Fibroblast of mammary gland (primary cell): ENCODE measurements around the gene XYLT1.

Source experiments
- DNase-seq: peaks from one replicate; pipeline ENCODE4 v3.0.0-alpha.2; 2010; ENCODE audit warnings: low read depth
- H3K4me3 ChIP-seq: 2 replicates; pipeline ENCODE4 v1.5.1; 2011; ENCODE audit warnings: low read depth, mild to moderate bottlenecking, low read length, moderate library complexity; ENCODE audit not compliant: control insufficient read depth
- CTCF ChIP-seq: conservative IDR thresholded peaks from 2 replicates; pipeline ENCODE4 v1.5.1; 2011; ENCODE audit warnings: low read depth, low read length, inconsistent platforms; ENCODE audit not compliant: control insufficient read depth, insufficient read depth

Gene XYLT1

DNA sequence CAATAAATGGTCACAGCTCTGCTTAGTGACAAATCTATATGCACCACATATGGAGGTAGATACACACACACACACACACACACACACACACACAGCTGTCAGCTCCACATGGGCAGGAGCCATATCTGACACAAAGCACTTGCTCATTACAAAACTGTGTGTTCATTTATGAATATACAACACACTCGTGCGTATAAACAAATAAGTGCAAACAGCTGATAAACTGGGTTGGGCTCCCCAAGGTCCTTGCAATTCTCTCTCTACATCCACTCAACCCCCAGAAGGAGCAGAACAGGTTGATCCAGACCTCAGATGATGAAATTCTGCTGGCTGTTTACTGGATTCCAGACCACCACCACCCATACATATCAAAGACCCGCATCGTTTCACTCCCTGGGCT is 140.7 kb downstream of the XYLT1 start:
- DNase-seq, result no peak
- no peak for TF ChIP-seq CTCF
- H3K4me3 ChIP-seq, result no peak overlapping the region

GRCh38 chr16:17329391-17329790 is 141.4 kb downstream of the XYLT1 start:
- TF ChIP-seq CTCF, result no peak
- no peak for DNase-seq
- no peak overlapping the region for H3K4me3 ChIP-seq

DNA sequence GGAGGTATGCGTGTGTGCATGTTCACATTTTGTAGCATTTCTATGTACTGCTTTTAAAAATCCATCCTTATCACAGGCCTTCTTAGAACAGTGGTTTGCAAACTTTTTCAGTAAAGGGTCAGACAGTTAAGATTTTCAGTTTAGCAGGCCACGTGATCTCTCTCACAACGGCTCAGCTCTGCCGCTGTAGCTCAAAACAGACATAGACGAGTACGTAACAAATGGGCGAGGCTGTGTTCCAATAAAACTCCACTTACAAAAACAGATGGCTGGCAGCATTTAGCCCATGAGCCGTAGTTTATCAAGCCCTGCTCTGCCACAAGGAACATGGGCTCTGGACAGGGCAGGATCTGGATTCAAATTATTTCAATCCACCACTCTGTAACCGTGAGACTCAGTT is 141.8 kb downstream of the XYLT1 start:
- peak; percentile 75 for DNase-seq
- H3K4me3 ChIP-seq, result no peak overlapping the region
- no peak for TF ChIP-seq CTCF

GRCh38 chr16:17327664-17328335 is 143.0 kb downstream of the XYLT1 start:
- no peak for TF ChIP-seq CTCF
- H3K4me3 ChIP-seq, result no peak overlapping the region
- no peak for DNase-seq

GRCh38 chr16:17325476-17326143 is 145.2 kb downstream of the XYLT1 start:
- H3K4me3 ChIP-seq, result no peak overlapping the region
- no peak for DNase-seq
- no peak for TF ChIP-seq CTCF

DNA sequence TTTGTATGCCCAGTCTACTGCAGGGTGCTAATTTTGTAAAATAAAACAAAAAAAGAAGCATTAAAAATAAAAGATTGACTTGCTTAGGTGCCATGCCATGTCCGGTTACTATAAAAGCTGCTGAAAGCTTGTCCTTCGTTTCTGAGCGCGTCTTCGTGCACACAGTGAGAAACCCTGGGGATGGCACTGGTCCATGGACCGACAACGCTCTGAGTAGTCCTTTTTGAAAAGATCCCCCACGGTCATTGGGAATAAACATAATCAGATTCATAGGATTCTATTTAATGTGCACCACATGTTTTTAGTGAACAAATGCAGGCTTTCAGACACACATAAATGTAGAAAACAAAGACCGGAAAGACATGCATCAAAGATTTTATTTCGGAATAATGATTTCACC is 146.3 kb downstream of the XYLT1 start:
- DNase-seq, result no peak
- TF ChIP-seq CTCF, result no peak
- H3K4me3 ChIP-seq, result no peak overlapping the region
